D341Med (cell line): ENCODE data around the gene CEP164.

ENCODE experiments used
- DNase-seq: peaks from one replicate; pipeline ENCODE4 v3.0.0; 2012; ENCODE audit warnings: low spot score

Gene CEP164

DNA sequence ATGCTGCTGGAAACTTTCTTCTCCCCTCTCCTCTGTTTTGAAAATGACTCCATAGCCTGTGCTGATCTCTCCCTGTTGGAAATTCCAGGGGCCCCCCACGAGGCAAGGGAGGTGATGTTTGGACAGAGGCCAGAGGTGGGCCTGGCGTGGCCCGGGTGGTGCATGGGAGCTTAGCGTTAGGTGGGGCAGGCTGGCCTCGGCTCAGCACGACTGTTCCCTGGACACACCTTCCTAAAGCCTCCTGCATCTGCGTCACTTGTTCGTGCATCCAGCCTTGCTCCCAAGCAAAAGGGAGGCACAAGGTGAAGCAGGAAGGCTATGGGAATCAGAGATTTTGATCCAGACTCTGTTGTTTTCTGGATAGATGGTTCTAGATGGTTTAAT is 135.2 kb downstream of the CEP164 start:
- no peak for DNase-seq
